IPS DF 4.7 (cell line): Measurements from ENCODE around the gene GPR143.

Experiments
- DNase-seq: peaks from one replicate; pipeline ENCODE4 v3.0.0-alpha.2; 2013; ENCODE audit warnings: low spot score; ENCODE audit errors: extremely low read depth

The GPR143 gene

DNA sequence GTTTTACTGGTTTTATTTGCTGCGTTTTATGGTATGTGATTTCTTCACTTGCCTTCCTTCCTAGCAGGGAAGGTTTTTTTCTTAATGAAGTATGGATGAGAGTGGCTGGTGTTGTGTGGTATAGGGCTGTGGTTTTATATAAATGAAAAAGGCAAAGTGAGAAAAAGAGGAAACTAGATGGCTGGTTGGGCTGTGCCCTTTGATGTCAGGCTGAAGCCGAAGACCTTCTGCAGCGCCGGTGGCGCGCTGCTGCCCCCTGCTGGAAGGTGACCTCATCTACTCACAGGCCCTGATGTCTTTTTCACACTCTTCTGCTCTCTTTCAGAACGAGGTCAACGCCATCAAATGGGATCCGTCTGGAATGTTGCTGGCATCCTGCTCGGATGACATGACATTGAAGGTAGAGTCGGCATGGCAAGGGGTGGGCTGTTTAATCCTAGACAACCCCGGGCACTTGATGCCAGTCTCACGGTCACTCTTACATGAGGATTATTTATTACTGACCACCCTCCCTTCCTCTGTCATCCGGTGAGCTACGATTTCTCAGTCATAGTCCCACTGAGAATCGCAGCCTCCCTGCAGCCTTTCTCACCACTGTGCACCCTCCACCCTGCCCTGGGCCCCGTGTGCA is 56.6 kb downstream of the GPR143 start:
- peak; percentile 25 for DNase-seq

DNA sequence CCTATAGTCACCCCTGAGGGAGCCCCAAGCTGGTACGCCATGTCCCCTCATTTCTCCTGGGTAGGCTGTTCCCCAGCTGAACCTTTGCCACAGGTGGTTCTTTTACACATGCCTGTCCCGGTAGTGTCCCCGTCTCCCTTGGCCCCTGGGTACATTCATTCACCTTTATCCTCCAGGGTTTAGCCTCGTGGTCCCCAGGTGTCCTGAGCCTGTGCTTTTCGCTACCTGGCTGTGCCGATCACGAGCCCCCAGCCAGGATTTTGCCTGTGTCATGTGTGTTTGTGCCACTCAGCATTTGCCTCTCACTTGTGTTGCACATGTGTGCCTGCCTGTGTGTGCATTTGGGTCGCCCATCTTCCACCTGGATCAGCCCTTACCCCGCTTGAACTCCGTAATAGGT is 57.6 kb downstream of the GPR143 start:
- no peak for DNase-seq

DNA sequence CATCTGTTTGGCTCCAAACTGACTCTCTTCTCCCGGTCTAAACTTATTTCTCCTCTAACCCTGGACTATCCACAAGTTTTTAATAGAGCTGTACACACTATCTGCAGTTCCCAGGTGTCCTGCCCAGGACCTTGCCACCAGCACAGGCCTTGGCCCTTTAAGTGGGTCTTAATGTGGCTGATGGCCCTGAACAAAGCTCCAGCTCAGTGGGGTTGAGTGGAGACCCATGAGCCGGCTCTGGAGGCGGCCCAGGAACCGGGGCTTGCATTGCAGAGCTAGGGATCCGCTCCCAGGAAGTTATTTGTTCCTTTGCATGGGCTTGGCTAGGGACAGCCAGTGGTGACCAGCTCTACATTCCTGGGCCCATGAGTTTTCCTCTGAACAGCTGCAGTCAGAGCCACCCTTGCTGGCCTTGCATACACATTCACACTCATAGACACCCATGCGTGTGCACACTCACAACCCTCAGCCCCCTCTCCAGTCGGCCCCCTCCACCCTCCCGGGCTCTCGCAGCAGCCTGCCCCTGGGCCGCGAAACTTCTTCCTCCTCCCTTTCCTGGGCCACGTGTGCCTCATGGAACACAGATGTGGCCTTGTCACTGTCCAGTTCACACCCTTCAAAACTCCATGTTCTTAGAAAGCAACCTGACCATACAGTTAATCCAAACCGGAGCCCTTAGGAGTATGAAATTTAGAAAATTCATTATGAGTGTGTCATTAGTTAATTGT is 58.2 kb downstream of the GPR143 start:
- no peak for DNase-seq

DNA sequence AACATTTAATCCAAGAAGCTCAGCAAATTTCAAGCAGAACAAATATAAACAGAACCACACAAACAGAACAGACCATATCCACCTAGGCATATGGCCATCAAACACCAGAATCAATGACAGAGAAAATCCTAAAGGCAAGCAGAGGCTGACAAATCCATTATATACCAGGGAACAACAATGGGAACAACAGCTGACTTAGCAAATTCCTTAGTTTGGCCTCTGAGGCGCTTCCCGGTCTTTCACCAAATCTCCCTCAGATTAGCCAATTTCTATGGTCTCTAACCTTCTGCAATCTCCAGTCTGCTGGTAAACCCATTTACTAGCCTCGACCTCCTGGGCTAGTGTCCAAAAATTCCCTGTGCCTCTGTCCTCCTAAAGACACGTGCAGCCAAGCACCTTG is 59.2 kb downstream of the GPR143 start:
- DNase-seq: no peak

DNA sequence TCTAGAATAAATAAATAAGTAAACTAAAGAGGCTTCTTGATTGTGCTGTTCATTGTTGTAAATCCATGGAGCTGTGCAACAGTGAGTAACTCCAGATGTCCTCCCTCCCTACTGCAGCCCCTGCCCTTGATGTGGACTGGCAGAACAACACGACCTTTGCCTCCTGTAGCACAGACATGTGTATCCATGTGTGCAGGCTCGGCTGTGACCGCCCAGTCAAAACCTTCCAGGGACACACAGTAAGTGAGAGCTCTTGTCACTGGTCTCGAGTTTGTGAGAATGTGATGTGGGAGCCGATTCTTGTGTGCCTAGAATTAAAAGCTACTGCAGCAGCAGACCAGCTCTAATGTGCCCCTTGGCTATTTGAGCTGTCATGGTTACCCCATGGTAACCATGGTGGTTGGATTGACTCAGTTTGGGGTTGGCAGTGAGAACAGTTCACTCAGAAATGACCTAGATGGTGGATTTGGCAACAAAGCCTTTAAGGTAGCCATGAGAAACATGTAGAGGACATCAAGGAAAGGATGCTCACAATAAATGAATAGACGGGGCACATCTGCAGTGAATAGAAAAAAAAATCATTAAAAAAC is 60.7 kb downstream of the GPR143 start:
- DNase-seq: no peak

DNA sequence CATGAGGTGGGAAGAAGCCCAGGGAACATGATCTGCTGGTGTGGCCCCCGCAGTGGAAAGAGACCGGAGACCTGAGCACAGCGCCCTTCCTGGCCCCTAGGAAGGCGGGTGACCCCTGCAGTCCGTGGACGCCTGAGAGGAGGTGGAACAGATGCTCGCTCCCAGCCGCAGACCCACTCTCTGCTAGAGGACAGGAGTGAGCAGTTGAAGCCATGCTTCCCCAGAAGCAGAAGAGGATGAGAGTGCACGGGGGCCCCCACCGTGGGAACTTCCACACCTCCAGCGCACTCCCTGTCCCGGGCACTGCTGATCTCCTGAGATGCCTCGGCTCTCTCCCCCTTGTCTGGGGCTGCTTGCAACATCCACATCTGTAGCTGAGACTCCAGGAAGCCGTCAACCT is 62.2 kb downstream of the GPR143 start:
- DNase-seq: no peak

DNA sequence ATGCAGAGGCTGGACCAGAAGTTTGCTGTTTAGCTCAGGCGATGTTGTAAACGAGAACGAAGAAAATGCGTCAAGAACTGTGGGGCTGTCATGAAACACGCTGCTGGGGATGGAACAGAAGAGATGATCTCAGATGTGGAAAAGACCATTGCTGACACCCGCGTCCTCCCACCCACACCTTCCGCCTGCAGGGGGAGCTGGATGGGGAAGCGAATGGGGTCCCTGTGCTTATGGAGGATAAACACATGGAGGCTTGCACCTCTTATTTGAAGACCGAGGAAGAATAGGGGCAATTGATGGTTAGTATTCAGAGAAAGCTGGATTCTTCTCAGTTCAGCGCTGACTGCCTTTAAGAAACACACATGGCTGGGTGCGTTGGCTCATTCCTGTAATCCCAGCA is 63.9 kb downstream of the GPR143 start:
- DNase-seq: no peak

DNA sequence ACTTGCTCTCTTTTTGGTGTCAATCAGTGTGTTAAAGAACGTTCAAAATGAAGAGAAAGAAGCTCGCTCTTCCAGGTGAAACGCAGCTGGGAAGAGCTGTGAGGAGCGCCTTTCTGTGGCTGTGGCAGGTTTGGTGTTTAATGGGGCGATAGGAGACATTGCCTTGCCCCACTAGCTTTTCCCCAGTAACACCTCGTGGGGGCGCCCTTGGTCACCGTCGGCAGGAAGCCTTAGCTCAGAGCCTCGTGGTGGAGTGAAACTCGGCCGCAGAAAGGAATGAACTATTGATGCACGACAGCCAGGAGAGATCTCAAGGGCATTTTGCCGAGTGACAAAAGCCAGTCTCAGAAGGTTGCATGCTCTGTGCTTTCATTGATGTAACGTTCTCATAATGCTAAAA is 65.1 kb downstream of the GPR143 start:
- no peak for DNase-seq

DNA sequence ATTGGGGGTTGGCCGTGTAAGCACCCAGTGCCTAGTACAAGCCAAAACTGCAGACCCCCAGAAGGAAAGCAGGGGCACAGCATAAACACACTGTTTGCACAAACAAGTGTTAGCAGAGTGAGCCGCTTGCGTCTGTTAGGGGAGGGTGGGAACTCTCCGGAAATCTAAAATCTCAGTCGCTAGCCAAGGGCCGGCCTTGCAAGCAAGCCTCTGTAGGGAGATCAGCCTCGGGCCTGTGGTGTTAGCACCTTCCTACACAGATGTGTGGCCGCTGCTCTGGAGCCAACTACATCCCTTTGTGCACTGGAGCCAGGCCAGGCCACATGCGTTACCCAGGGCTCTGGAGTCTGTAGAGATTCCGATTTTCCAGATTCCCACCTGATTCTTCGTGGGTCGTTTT is 67.1 kb downstream of the GPR143 start:
- DNase-seq: no peak

DNA sequence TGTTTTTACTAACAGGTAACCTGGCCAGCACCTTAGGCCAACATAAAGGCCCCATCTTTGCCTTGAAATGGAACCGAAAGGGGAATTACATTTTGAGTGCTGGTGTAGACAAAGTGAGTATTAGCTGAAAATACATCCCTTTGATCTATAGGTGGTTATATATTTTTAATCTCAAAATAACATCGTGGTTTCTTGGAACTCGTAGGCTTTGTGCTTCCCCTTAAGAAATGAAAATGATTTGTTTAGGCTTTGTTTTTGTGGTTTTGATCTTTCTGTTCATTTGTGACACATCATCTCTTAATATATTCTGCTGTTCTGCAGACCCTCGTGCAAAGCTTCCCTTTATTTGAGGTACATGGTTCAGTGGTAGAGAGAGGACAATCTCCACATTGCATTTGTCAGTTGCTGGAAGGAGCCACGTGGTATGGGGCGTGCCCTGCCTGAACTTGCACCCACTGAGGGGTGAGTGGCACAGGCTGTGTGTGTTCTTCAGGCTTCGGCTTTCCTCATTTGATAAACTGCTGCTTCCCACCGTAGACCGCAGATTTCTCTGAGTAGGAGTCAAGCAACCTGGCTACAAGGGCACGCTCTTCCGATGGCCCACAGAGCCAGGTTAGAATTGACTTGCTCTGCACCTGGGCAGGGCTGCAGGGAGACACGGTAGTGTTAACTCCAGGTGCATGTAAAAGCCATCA is 72.2 kb downstream of the GPR143 start:
- no peak for DNase-seq

DNA sequence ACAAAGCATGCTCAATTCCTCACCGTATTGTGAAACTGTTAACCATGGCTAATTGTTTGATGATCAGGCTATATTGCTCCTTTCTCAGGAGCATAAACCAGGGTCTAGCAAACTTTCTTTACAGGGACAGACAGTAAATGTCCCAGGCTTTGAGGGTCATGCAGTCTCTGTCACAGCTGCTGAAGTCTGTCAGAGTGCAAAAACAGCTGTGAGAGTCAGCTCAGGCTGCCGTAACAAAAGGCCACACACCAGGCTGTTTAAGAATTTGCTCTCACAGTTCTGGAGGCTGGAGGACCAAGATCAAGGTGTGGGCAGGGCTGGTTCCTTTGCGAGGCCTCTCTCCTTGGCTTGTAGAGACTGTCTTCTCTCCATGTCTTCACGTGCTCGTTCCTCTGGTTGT is 75.6 kb downstream of the GPR143 start:
- DNase-seq: no peak

DNA sequence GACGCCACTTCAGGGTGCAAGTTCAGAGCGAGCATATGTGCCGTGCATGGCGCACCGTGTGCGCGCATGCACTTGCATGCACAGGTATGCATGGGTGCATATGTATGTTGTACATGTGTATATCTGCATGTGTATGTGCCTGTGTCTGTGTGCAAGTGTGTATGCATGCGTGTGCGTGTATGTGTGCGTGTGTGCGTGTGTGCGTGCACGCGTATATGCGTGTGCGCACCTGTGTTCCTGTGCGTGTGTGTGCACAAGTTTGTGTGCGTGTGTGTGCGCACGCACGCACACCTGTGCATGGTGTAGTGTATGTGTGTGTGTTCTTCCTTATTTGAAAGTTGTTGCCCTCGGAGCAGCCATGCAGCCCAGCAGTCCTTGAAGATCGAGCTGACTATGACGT is 76.8 kb downstream of the GPR143 start:
- no peak for DNase-seq

DNA sequence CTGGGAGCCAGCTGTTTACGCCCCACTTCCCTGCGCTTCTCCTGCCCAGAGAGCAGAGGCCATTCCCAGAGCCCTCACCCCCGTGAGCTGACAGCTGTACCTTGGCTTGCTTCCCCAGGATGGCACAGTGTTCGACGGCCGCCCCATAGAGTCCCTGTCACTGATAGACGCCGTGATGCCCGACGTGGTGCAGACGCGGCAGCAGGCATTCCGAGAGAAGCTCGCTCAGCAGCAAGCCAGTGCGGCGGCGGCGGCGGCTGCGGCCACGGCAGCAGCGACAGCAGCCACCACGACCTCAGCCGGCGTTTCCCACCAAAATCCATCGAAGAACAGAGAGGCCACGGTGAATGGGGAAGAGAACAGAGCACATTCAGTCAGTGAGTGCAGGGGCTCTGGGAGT is 77.7 kb downstream of the GPR143 start:
- no peak for DNase-seq

DNA sequence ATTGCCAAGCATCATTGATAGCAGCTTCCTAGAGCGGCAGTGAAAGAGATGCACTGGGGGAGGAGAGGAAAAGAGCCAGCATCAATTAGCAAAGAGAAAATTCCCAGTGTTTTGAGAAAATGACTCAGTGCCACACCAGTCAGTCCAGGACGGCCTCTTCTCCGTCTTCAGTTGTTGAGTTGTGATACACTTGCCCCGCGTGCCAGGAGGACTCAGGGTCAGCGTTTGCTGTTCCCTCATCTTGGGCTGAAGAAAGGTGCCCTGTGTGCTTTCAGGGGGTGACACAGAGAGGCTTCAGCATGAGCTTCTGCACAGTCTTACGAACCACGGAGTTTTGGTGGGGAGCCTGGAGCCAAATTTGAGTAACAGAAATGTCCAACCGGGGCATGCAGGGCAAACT is 82.3 kb downstream of the GPR143 start:
- DNase-seq: no peak

DNA sequence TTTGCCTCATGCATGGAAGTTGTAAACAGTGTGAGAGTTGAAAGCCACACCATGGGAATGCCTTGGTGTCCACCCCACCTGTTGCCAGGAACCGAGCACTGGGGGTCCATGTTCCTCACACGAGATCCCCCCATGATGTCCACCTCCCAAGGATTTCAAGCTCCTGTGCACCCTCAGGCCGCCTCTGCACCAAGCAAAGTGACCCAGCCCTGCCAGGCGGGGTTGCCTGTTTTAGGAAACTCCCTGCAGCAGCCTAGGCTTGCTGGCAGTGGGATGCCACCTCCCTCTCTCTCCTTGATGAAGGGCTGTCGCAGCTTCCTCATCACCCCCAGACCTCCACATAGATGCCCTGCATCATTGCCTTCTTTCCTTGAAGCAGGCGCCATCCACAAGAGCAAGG is 82.8 kb downstream of the GPR143 start:
- no peak for DNase-seq

DNA sequence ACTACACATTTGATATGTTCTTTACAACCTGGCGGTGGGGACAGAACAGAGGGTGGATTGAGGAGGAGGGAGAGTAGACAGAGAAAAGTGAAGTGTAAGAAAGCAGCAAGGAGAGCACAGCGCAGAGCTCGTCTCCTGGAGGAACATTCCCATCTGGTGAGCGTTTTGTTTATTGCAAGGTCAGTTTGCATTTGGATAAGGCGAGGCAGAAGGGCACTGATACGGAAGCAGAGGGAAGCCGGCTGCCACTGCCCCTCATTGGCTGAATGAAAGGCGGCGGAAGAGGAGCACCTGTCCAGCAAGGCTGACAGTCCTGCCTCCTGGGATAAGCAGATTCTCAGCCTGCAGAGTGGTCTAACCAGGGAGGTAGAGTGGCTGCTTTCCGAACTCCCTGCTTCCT is 83.2 kb downstream of the GPR143 start:
- DNase-seq: no peak

DNA sequence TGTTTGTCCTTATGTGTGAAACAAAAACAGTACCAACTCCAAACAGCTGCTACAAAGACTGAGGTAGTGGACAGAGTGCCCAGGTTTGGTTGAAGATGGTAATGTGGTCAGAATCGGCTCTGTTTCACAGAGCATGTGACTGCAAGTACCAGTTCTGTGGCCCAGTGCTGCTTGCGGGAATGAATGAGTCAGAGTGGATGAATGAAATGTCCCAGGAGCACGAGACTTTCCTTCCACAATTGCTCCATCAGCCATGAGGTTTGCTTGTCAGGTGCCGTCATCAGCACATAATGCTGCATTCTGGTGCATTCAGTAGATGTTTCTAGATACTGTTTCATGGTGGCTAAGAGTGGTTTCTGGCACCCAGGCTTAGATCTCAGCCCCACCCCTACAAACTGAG is 84.2 kb downstream of the GPR143 start:
- DNase-seq: no peak

DNA sequence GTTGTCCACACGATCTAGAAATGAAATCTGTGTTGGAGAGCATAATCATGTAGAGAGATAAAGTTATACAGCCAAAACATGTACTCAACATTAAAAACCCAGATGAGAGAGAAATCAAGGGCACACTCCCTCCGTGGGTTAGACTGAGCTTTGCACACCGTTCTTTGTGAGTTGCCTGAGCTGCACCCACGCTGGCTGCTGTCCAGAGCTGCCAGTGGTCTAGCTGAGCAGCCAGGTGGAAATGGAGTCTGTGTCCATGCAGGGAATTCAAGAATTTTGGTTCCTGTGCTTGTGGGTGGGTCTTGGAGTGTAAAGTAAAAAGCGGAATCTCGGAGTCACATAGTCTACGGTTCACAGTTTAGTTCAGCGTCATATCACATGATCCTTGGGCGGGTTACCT is 84.6 kb downstream of the GPR143 start:
- no peak for DNase-seq

DNA sequence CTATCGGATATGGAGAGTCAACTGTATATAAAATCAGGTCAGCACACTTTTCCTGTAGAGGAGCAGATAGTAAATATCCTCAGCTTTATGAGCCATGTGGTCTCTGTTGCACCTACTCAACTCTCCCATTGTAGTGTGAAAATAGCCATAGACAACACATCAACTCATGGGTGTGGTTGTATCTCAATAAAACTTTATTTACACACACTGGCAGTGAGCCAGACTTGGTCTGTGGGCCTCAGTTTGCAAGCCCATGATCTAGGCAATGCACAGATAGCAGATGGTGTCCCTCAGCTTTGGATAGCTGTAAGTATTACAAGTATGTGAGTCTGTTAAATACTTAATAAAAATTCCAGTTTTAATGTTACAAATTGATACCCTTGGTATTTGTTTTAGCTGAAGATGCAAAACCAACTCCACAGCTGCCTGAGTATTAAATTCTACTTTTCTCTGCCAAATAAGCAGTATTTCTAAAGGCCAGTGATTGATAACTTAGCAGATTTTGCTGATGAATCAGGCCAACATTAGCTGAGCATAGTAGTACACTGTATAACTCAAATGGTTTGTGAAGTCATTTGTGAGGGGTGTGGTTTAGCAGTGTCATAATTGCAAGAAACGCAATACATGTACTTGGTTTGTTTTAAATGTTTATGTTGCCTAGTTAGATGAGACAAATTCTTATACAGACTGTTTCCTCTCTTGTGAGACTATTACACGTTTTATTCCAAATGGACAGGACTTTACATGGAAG is 87.3 kb downstream of the GPR143 start:
- no peak for DNase-seq

DNA sequence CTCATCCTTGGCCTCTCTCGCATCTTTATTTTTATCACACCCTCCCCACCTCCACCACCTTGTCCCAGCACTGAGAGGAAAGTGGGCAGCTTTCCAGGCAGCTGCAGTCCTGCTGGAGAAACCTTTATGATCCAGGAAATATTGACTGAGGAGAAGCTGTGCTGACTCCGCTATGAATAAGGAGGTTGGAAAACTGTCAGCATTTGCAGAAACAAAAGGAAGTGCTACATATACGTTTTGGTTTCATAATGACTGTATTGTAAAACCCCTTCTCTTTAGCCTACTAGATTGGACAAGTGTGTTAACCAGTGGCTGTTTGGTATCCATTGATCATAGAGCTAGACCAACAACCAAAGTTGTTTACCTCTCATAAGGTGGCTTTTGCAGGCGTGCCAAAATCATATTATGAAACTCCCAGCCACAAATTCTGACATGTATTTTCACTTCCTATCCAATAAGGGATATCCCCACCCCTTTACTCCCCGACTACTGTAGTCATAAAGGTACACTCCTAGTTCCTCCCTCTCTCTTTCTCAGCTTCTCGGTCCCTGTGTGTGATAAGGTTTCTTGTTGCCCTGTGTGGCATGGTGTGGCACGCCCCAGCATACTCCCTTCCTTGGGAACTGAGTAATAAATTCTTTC is 88.4 kb downstream of the GPR143 start:
- DNase-seq: no peak

DNA sequence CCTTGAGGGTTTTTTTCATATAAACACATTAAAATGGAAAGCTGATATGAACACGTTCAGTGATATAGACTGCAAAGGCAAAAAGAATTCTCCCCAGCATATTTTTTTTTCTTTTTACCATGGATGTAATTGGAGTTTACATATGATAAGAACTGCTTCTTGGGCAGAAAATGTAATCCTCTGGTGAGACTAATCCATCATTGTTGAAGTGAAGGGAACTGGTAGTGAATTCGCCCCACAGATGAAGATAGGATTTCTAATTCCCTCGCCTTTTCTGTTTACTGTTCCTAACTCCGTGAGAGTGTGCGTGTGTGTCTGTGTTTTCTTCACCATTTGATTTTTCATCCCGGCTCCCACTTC is 88.9 kb downstream of the GPR143 start:
- no peak for DNase-seq
